Lower leg skin (tissue), 4 donors: ENCODE data around the gene GAL. TPM values are rescaled to one million over a fixed set of nuclear protein-coding genes. Genes with fewer than 3 reads are reported as not detected.

ENCODE experiments used
- DNase-seq, 2 donors: peaks; one replicate each; pipeline ENCODE4 v3.0.0-alpha.2; 2019; ENCODE audit warnings: low spot score in 2 of 2
- H3K4me3 ChIP-seq: fragments of 200-600 bp; sonication (generic); 2 replicates; pipeline ENCODE4 v1.5.1; 2017; ENCODE audit warnings: mild to moderate bottlenecking, low read depth; ENCODE audit not compliant: poor library complexity, severe bottlenecking
- POLR2A ChIP-seq, 2 donors: fragments of 450-650 bp; IDR thresholded peaks; one replicate each; pipeline ENCODE4 v1.6.1; 2016 to 2017; ENCODE audit warnings: antibody characterized with exemption in 2 of 2, mild to moderate bottlenecking in 1 of 2, moderate library complexity in 1 of 2
- WGBS, 2 donors: methylation state at CpG; one replicate each; pipeline ENCODE4 v1.1.5; 2018; 5-methylcytosine and 5-hydroxymethylcytosine counted together
- intact Hi-C: fragments of 100-400 bp; cut with DNase I; formaldehyde crosslinking; loops from one replicate; pipeline ENCODE4 v1.15.0; 2023; ENCODE audit warnings: low total_unique reads
- total RNA-seq, 4 donors: library from RNA; depleted of rRNA; stranded (reverse); fragments of >200 nt; gene quantifications; one replicate each; pipeline ENCODE4 v1.1.0, GENCODE V29; 2016
- TF ChIP-seq, protein P1 (sequence below), 3 donors: fragments of 450-650 bp; IDR thresholded peaks; one replicate each; pipeline ENCODE4 v1.5.1; 2016; ENCODE audit warnings: antibody characterized with exemption in 3 of 3, mild to moderate bottlenecking in 3 of 3, moderate library complexity in 2 of 3

GAL gene
- total RNA-seq, 4 donors from 2014 or later: 4.7 to 59.1 (median 20.9) TPM

DNA sequence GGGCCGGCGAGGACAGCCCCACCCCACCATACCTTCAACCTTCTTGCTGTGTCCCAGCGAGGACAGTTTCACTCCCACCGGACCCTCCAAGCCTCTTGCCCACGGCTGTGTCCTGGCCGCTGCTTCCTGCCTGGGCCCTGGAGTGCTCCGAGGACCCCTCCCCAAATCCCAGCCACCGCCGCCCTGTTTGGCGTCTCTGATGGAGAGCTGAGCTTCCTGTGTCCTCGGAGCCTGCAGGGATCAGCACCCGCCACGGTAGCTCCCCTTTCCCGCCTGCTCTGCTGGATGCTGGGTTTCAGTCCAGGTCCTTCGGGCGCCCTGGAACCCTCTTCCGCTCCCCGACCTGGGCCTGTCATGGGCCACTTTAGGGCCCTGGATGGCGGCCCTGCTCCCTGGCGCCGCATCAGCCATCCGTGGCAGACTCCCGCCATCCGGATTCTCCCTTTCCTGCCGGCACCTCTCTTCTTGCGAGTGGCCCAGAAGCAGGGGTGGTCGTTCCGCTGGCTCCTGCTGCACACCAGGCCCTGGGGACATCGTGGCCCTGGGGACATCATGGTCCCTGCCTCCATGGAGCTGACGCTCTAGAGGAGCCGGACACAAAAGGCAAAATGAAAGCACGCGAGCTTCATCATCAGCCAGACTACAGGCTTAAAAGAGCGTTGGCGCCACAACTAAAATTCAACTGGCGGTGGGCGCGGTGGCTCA lies 34.3 kb upstream of the GAL start:
- no peak overlapping the region for H3K4me3 ChIP-seq
- peak in 1 of 2 donors; percentile 80 for DNase-seq
- 74% methylated on average over 32 to 38 of the region's 38 CpGs for WGBS, 2 donors
- intact Hi-C loops: no loop called here
- TF ChIP-seq, protein P1, sequence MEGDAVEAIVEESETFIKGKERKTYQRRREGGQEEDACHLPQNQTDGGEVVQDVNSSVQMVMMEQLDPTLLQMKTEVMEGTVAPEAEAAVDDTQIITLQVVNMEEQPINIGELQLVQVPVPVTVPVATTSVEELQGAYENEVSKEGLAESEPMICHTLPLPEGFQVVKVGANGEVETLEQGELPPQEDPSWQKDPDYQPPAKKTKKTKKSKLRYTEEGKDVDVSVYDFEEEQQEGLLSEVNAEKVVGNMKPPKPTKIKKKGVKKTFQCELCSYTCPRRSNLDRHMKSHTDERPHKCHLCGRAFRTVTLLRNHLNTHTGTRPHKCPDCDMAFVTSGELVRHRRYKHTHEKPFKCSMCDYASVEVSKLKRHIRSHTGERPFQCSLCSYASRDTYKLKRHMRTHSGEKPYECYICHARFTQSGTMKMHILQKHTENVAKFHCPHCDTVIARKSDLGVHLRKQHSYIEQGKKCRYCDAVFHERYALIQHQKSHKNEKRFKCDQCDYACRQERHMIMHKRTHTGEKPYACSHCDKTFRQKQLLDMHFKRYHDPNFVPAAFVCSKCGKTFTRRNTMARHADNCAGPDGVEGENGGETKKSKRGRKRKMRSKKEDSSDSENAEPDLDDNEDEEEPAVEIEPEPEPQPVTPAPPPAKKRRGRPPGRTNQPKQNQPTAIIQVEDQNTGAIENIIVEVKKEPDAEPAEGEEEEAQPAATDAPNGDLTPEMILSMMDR (IDR thresholded peaks at IDR 0.05): no peak
- TF ChIP-seq POLR2A (IDR thresholded peaks at IDR 0.05): no peak

DNA sequence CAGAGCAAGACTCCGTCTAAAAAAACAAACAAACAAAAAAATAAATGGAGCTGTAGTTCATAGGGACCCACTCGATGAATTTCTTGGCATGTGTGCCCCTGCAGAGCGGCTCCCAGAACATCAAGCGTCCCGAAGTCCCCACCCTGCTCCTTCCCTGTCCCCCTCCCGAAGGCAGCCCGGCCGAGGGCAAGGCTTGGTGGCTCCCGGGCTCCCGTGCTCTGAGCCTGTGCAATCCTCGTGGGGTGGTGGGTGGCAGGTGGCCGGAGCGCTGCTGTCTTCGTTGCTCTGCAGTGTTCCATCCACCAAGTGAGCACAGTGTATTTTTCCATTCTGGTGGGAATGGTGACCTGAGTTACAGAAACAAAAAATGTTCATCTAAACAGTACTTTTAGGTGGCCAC lies 33.5 kb upstream of the GAL start:
- no peak for DNase-seq
- WGBS, 2 donors: 86 to 87% methylated on average over 14 of the region's 14 CpGs
- TF ChIP-seq POLR2A (IDR thresholded peaks at IDR 0.05): no peak
- TF ChIP-seq, protein P1 (IDR thresholded peaks at IDR 0.05): no peak
- H3K4me3 ChIP-seq: no peak overlapping the region
- intact Hi-C loops: no loop called here

DNA sequence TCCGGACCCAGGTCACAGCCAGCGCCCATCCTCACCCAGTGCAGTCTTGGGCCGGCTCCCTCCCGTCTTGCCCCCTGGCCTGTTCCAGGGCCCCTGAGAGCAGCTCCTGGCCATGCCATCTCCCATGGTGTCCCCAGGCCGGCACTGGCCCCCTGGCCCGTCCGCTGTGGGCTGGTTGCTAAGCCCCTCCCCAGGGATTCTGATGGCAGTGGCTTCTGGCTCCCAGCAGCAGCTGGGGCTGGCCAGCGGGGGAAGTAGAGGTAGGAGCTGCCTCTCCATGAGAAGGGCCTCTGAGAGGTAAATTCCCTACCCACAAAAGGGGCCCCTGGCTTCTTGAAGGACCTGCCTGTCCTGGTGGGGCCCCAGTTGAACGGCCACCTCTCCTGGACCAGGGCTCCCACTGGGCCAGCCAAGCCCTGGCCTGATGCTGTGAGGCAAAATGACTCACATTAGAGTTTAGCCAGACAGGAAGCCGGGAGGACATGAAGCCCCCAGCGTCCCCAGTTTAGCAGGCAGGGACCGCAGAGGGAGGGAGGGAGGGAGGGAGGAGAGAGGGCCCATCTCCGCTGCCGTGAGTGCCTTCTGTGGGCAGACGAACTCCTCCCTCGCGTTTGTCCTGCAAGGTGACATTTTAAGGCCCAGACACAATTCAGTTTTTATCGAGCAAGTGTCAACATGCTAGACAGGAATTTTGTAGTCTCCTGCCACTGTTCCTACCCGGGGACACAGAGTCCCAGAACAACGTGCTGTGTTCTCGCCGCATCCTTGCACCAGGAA lies 32.9 kb upstream of the GAL start:
- DNase-seq: no peak
- intact Hi-C loops: no loop called here
- WGBS, 2 donors: 33 to 53% methylated on average over 17 to 22 of the region's 22 CpGs

DNA sequence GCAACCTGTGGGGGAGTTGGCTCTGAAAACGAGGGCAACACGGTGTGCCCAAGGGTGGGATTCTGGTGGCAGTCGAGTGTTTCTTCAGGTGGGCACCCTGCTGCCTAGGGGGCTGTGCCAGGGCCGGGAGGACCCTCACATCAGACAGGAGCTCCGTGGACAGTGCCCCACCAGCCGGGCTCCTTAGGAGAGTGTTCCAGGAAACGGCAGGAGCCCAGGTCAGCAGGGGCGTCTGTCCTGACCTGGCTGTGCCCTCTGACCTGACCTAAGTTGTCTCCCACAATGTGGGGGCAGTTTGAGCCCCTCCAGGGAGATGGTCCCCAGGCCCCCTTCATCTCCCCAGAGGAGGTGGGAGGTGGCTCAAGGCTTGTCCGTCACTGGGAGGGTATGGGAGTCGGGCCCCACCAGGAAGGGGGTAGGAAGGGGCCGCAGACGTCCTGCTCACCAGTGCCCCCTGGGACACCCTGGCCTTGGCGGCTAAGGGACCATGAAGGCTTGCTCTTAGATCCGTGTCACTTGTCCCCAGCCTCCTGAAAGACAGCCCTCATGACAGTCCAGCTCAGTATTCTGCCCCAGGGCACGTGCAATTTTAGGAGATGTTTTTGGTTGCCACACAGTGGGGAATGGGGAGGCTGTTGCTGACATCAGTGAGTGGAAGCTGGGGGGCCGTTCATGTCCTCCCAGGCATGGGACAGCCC lies 32.2 kb upstream of the GAL start:
- intact Hi-C loops: no loop called here

More for the DNA sequence above, 32.9 kb upstream of the GAL start:
- TF ChIP-seq, protein P1 (IDR thresholded peaks at IDR 0.05): no peak
- TF ChIP-seq POLR2A (IDR thresholded peaks at IDR 0.05): no peak
- no peak overlapping the region for H3K4me3 ChIP-seq

DNA sequence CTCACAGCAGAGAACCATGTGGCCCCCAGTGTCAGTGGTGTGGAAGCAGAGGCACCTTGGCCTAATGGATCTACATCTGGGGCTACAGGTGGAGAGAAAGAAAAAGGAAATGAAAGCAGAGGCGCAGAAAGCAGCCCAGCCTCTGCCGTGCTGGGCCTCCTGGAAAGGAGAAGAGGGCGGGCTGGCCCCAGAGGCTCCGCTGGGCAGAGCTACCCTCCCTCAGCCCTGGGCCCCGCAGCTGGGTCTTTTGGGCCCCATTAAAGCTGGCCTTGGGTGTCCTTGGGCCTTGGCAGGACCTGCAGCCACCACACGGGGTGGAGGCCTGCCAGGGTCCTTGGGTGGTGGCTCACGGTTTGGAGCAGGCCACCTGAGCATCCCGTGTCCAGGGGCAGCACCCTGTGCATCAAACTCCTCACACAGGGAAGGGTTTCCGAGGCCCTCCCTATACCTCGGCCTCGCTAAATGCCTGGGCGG lies 31.6 kb upstream of the GAL start:
- TF ChIP-seq, protein P1 (IDR thresholded peaks at IDR 0.05): no peak
- TF ChIP-seq POLR2A (IDR thresholded peaks at IDR 0.05): no peak
- H3K4me3 ChIP-seq: no peak overlapping the region
- 81 to 88% methylated on average over 10 to 11 of the region's 12 CpGs for WGBS, 2 donors
- intact Hi-C loops: no loop called here
- no peak for DNase-seq

More for the DNA sequence above, 32.2 kb upstream of the GAL start:
- TF ChIP-seq POLR2A (IDR thresholded peaks at IDR 0.05): no peak
- TF ChIP-seq, protein P1 (IDR thresholded peaks at IDR 0.05): no peak
- H3K4me3 ChIP-seq: no peak overlapping the region
- no peak for DNase-seq
- WGBS, 2 donors: 47 to 62% methylated on average over 9 to 16 of the region's 16 CpGs
